ENCODE results near the gene CABLES1. TPM values are rescaled to one million over a fixed set of nuclear protein-coding genes. Genes with fewer than 3 reads are reported as not detected.
"Not testable (repeated sequence)": the region's sequence is repeated elsewhere in the genome, so short reads cannot be mapped to it uniquely, and the experiment has no call there.

Gene CABLES1
- polyA plus RNA-seq, 4 donors: 10.6 to 24.2 (median 23.7) TPM

DNA sequence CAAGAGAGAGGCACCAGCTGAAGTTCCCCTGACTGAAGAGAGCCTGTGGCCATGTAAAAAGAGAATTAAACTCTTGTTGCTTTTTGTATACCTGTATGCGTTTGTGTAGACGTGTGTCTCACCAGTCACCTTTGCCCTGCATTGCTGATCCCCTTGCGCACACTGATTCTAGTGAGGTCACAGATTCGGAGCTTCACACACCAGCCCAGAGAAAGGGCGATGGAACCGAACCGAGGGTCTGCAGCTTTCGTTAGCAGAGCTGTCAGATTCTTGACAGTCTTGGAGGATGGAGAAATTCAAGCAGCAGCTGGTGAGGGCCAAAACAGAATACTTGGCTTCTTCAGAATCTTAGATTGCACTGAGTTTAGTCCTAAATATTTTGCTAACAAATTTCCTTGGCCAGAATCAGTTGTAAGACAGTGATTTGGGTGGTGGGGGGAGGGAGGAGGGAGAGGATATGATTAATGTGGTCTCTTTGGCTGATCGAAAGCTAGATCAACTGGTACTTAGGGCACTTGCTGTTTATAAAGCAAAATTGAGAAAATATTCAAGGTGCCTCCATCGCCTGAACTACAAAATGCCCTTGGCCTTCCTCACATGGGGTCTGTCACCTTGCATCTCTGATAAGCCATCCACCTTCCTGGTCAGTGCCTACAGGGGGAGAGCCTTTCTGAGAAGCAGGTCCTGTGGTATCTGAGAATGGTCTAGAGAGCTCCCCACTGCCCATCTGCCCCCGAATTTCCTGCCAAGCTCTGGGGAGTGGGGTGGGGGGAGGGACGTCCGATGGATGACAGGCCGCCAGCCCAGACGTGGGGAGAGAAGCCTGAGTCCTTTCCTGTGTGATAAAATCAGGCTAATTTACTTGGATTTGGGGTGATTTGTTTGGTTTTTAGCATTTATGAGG, 123.5 kb downstream of the CABLES1 start:
- DNase-seq (ENCODE audit: low read depth in 4 of 4, low spot score in 3 of 4): no peak

DNA sequence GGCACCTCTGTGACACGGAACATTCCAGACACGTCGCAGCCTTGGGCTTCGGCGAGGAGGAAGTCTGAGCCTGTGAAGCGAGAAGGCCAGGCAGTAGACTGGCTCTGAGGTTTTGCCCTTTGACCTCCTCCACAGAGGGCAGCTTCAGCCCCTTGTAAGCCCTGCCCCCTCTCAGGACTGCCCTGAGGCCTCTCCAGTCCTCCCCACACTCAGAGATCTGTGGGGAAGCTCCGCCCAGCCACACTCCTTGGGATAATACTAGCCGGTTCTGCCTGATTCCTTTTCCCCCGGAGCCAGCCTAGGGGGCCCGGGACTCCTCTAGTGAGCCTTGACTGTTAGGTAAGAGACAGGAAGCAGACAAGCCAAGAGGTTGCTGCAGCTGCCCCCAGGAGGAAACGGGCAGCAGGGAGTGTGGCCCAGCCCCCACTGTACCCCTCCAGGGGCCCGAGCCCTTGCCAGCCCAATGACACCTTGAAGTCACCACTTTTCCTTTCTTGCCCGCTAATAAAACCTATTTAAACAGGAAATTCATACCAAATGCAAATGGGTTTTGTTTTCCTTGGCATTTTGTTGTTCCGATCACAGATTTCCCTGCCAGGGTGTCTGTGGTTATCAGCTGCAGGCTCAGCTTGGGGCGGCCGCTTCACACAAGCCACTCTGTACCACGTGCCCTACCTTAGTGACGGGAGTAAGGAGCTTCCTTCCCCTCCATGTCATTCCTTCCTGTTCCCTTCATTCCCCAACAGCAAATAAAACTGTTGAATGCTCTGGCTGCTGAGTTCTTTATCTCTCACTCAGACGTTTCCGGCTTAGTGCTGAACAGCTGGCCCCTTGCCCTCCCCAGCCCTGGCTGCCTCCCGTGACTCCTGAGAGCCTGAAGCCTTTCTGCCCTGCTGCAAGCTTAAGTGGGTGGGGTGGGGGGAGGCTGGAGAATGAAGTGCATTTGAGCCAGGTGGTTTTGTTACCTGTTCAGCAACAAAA, 124.7 kb downstream of the CABLES1 start:
- DNase-seq (ENCODE audit: low read depth in 4 of 4, low spot score in 3 of 4): peak in 2 of 4 donors; percentile 64 to 70

DNA sequence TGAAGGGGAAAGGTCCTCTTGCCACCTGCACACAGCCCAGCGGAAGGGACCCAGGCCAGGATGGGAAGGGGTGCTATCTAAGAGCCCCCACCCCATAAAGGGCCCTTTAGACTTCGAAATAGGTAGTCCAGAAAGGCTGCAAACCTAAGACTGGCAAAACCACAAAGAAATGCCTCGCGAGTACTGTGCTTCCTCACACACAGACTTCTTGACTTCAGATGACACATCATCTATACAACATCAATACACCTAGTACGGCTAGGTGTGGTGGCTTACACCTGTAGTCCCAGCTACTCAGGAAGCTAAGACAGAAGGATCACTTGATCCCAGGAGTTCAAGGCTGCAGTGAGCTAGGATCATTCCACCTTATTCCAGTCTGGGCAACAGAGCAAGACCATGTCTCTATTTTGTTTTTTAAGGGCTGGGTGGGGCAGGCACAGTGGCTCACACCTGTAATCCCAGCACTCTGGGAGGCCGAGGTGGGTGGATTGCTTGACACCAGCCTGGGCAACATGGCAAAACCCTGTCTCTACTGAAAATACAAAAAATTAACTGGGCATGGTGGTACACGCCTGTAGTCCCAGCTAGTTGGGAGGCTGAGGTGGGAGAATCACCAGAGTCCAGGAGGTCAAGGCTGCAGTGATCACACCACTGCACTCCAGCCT, 125.8 kb downstream of the CABLES1 start:
- DNase-seq (ENCODE audit: low read depth in 4 of 4, low spot score in 3 of 4): no peak

DNA sequence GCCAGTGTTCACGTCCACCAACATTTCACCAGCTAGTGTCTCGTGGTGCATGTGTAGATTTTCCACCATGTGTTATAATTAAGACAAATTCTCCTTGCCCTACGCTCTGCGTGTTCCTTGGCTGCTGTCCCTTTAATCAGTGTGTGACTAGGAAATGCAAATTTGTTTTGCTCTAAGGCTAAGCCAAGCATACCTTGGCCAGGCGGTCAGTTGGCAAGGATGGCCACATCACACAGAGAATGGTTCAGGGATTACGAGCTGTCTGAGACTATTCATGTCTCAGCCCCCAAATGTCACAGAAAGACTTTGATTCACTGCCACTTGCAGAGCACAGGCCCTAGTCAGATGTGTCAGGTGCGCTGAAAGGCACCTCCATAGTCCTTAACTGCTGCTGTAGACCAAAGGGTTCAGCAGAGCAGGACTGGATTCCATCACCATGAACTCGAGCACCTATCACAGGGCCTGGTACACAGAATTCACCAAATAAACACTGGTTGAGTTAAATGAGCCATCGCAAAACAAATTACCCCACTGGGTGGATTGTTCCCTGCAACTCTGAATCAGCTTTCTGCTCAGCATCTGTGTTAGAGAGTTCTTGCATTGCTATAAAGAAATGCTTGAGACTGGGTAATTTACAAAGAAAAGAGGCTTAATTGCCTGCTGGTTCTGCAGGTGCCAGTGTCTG, 128.4 kb downstream of the CABLES1 start:
- DNase-seq (ENCODE audit: low read depth in 4 of 4, low spot score in 3 of 4): no peak

DNA sequence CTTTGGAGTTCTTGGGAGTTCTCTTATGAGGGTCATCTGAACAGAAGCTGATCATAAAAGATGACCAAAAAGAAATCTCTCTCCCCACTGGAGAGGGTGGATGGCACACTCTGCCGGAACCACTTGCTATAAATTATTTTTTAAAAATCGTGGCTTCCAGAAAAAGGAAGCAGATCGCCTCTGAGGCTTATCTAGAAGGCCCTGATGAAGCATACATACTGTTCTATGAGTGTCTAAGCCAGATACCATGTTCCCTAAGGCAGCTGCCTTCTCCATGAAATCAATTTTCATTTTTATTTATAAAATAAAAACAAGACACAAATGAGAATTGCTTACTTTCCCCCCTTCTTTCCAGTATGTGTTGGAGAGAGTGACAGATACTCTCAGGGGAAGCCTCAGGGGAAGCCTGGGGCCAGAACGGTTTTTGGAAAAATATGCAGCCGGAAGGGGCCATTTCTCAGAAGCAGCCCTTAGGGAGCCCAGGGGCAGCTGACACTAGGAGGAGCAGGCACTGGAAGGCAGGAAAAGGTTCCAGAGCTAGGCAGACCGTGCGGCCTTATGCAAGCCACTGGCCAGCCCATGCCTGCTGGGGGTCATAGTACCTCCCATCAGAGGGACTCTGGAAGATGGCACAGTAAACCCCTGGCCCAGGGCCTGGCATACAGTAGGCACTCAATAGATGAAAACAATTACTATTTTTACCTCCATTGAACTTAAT, 130.6 kb downstream of the CABLES1 start:
- no peak for DNase-seq (ENCODE audit: low read depth in 4 of 4, low spot score in 3 of 4)

DNA sequence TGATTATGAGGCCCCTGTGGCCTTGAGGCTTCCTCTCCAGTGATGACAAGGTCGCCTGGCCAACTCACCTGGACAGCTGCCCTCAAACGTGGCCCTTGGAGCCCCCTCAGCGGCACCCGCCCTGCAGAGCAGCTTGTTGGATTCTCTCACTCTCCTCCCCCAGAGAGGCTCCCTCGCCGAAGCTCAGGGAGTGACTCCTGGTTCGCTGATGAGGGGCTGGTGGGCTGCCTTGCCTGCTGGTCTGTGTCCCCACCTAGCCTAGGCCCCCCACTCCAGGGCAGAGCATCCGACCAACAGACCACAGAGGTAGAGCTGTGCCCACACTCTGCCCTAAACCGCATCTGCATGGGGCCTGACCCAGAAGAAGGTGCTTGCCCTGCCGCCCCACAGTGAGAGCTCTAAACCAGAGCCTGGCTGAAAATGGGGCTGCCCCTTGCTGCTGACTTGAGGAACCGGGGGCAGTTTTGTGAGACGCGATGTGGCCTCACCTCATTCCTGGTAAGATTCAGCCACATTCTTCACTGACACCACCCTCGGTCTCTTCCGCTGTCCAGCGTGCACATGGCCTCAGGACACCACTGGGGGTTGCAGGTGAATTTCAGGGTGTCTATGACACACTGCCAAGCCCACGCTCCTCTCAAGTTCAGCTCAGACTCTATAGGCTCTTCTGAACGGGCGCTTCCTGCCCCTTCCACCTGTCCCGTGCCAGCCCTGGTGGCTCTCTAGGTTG, 131.6 kb downstream of the CABLES1 start:
- DNase-seq (ENCODE audit: low read depth in 4 of 4, low spot score in 3 of 4): no peak

DNA sequence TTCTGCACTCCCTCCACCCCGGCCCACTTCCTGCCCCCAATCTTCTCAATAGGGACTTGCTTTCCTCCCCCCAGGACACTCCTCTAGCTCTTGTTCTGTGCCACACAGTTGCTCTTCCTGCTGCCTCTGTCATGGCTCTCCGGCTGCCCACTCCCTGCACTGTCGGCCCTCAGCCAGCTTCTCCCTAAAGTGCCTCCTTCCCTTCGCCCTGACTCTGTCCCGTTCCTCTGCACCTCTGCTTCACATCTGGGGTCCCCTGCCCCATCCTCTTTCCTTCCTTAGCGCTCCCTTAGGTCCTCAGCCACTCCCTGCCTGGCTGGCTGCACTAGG, 132.1 kb downstream of the CABLES1 start:
- DNase-seq (ENCODE audit: low read depth in 4 of 4, low spot score in 3 of 4): no peak

DNA sequence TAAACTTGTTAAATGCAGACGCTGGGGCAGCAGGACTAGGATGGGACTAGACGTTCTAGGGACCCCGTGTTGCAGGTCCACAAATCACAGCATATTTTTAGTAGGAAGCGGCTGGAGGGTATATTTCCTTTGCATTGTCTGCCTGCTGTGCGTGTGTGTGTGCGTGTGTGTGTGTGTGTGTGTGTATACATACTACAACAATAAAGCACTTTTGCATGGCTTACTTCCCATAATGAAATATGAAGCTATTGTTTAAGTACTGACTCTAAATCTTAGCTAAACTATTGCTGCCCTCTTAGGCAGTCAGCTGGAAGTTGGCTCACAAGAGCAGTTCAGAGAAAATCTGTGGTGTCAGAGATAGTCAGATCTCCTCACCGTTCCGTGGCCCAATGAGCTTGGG, 133.4 kb downstream of the CABLES1 start:
- DNase-seq (ENCODE audit: low read depth in 4 of 4, low spot score in 3 of 4): no peak

DNA sequence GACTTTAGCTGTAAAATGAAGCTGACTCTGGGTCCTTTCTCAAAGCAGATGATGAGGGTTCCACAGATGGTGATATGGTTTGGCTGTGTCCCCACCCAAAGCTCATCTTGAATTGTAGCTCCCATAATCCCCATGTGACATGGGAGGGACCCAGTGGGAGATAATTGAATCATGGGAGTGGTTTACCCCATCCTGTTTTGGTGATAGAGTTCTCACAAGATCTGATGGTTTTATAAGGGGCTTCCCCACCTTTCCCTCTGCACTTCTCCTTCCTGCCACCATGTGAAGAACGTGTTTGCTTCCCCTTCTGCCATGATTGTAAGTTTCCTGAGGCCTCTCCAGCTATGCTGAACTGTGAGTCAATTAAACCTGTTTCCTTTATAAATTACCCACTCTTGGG, 133.8 kb downstream of the CABLES1 start:
- DNase-seq (ENCODE audit: low read depth in 4 of 4, low spot score in 3 of 4): not testable (repeated sequence)

DNA sequence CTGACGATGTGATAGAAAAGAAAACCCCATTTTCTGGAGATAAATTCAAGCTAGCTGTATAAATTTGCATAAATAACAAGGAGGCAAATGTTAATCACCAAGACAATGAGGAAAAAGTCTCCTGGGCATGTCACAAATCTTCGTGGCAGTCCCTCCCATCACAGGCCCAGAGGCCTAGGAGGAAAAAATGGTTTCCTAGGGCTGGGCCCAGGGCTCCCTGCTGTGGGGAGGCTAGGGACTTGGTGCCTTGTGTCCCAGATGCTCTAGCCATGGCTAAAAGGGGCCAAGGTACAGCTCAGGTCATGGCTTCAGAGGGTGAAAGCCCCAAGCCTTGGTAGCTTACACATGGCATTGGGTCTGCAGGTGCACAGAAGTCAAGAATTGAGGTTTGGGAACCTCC, 134.6 kb downstream of the CABLES1 start:
- no peak for DNase-seq (ENCODE audit: low read depth in 4 of 4, low spot score in 3 of 4)

DNA sequence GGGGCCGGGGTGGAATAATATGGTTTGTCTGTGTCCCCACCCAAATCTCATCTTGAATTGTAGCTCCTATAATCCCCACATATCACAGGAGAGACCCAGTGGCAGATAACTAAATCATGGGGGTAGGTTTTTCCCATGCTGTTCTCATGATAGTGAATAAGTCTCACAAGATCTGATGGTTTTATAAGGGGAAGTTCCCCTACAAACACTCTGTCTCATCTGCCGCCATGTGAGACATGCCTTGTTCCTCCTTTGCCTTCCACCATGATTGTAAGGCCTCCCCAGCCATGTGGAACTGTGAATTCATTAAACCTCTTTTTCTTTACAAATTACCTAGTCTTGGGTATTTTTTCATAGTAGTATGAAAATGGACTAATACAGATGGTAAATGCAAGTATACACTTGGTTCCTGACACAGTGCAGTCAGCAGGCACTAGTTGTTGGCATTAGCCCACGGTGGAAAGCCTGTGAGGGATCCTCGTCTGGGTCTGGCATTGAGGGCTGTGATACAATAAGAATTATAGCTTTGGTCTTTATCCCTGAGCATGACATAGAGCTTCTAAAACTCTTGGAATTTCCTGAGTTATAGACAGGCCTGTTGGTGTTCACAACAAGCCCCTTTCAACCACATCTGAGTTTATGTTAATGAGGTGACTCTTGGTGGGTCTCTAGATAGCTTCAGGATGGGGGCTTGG, 135.8 kb downstream of the CABLES1 start:
- no peak for DNase-seq (ENCODE audit: low read depth in 4 of 4, low spot score in 3 of 4)

DNA sequence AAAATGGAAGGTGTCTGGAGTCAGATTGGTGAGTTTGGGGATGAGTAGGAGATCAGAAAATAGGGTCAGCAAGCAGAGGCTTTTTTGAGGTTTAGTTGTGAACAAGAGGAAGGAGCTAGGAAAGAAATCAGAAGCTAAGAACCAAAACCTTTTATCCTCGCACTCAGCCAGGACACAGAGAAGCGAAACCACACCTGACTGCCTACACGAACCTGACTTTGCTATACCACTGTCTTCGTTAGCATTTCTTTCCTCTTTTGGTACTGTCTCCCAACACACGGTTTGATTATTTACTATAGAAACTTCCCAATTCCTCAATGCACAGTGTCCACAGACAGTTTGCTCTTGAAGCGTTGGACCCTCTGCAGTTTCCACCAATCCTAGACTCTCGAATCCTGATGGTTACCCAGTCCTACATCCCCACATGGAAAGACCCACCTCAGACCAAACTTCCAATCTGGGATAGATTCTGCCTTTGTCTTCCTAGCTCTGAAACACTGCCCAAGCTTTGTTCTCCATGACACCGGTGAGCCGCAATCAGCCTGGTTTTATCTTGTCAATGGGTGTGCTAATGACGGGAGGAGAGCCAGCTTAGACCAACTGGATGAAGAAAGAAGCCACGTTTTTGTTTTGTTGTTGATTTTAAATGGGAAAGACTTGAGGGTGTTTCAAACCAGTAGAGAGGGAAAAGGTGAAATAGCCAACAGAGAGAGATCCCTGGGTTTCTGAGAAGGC, 137.4 kb downstream of the CABLES1 start:
- no peak for DNase-seq (ENCODE audit: low read depth in 4 of 4, low spot score in 3 of 4)

DNA sequence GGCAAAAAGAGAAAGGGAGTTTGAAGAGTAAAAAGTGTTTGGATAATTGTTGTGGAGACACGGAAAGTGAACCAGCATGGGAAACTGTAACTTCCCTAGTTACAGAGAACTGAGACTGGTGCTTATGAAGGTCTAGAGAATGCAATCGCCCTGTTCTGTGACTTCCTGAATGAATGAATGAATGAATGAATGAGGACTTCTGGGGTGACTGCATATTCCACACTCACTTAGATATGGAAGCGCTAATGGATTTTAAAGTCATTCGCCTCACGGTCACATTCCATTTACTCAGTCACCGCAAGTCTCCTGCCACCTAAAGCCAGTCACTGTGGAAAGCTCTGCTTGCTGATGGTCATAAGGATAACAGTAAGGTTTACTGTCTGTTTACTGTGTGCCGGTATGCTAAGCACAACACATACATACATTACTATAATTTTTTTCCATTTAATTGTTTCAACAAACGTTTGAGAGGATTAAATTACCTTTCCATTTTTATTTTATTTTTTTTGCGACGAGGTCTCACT, 138.2 kb downstream of the CABLES1 start:
- DNase-seq (ENCODE audit: low read depth in 4 of 4, low spot score in 3 of 4): no peak

DNA sequence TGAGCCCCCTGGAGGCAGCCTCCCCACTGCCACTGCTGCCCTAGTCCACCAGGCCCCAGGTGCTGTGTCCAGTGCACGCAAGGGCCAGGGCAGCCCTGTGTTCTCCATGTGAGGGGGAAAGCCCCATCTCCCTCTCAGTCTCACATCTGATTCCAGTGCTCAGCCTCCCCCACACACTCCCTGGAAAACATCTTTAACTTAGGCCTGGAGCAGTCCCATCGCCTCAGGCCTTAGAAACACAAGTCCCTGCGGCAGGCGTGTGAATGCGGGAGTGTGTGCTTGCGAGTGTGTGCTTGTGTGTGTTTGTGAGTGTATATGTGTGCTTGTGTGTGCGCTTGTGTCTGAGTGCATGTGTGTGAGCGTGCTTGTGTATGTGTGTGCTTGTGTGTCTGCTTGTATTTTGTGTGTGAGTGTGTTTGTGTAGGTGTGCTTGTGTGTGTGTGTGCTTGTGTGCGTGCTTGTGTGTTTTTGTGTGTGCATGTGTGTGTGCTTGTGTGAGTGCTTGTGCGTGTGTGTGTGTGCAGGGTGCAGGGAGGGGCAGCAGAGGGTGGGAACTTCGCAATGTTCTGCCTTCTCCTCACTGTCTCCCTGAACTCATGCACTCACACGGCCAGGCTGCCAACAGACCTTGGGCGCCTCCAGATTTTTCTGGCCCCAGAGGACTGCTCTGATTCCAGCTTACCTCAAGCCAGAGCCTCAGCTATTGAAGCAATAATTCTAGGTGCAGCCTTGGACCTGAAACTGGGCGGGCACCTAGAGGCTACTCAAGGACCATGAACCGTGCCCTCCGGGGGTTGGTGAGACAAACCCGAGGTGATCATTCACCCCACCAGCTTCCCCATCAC, 139.6 kb downstream of the CABLES1 start:
- no peak for DNase-seq (ENCODE audit: low read depth in 4 of 4, low spot score in 3 of 4)

DNA sequence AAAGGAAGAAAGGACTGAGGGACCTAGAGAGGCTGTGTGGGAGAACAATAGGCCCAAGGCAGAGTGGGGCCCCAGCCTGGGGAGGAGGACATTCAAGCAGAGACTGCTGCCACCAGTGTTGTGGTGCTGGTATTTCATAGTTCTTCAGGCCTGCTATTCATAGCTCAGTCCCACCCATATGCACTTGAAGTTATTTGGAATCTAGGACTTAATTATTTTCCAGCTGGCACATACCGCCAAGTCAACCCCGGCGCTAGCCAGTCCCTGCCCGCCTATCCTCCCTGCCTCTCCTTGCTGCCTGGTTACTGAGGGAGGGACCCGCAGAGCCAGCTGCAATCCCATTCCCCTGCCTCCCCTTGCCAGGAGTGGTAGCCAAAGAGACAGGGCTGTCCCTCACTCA, 141.2 kb downstream of the CABLES1 start:
- DNase-seq (ENCODE audit: low read depth in 4 of 4, low spot score in 3 of 4): no peak

DNA sequence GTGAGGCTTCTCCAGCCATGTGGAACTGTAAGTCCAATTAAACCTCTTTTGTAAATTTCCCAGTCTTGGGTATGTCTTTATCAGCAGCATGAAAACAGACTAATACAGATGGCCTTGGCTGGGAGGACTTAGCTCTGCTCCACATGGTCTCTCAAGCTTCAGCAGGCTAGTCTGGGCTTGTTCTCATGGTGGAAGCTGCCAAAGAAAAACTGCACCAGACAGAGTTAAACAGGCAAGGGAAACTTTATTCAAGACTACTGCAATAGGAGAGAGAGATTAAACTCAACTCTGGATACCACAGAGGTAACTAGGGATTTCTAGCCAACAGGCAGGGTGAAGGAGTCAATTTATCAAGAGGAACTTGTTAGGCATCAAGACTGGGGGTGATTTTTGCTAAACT, 142.1 kb downstream of the CABLES1 start:
- no peak for DNase-seq (ENCODE audit: low read depth in 4 of 4, low spot score in 3 of 4)

DNA sequence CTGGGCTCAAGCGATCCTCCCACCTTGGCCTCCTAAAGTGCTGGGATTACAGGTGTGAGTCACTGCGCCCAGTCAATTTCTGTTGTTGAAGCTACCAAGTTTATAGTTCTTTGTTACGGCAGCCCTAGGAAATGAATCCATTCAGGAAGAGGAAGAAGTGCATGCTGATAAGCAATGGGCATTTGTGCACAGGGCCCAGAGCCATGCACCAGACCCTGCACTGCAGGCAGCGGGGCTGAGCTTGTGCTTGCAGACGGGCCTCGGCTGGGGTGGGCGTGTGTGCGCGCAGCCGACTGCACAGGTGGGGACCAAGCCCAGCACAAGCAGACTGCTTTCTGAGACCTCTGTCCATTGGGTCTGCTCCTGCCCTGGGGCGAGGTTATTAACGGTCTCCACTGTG, 144.6 kb downstream of the CABLES1 start:
- DNase-seq (ENCODE audit: low read depth in 4 of 4, low spot score in 3 of 4): no peak

Data from left renal pelvis (tissue), 4 donors.